Testis (tissue), 2 donors: ENCODE data around the gene VIT.

Experiments used
- POLR2A ChIP-seq: fragments of 450-650 bp; IDR thresholded peaks from one replicate; pipeline ENCODE4 v1.6.1; 2017; ENCODE audit warnings: antibody characterized with exemption, mild to moderate bottlenecking, moderate library complexity
- TF ChIP-seq, protein P1 (sequence below), 3 experiments: fragments of 450-650 bp in 2 of 3; fragments of 200-600 bp in 1 of 3; sonication (generic) in 1 of 3; IDR thresholded peaks; one replicate each; pipeline ENCODE4 v1.5.1; 2016 to 2019; ENCODE audit warnings: antibody characterized with exemption in 3 of 3, mild to moderate bottlenecking in 2 of 3, moderate library complexity in 1 of 3

DNA sequence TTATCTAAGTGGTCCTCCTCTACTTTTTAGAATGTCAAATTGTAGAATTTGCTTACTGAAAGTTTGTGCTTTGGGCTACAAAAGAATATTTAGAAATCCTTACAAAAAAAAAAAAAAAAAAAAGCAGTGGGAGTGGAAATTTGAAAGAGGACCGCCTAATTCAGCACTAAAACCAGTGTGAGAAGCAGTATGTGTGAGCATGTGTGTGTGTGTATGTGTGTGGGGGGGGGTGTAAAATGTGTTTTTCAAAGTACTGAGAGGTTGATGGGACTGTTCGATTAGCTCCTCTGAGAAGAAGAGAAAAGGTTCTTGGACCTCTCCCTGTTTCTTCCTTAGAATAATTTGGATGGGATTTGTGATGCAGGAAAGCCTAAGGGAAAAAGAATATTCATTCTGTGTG, at the start of gene VIT:
- TF ChIP-seq, protein P1, sequence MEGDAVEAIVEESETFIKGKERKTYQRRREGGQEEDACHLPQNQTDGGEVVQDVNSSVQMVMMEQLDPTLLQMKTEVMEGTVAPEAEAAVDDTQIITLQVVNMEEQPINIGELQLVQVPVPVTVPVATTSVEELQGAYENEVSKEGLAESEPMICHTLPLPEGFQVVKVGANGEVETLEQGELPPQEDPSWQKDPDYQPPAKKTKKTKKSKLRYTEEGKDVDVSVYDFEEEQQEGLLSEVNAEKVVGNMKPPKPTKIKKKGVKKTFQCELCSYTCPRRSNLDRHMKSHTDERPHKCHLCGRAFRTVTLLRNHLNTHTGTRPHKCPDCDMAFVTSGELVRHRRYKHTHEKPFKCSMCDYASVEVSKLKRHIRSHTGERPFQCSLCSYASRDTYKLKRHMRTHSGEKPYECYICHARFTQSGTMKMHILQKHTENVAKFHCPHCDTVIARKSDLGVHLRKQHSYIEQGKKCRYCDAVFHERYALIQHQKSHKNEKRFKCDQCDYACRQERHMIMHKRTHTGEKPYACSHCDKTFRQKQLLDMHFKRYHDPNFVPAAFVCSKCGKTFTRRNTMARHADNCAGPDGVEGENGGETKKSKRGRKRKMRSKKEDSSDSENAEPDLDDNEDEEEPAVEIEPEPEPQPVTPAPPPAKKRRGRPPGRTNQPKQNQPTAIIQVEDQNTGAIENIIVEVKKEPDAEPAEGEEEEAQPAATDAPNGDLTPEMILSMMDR (IDR thresholded peaks at IDR 0.05), result no peak
- no peak for TF ChIP-seq POLR2A
